GM13977 (cell line): ENCODE results near the gene LIPH.

Source experiments
- DNase-seq: peaks from one replicate; pipeline ENCODE4 v3.0.0; 2012; ENCODE audit warnings: low spot score
- CTCF ChIP-seq: IDR thresholded peaks from 2 replicates; pipeline ENCODE4 v1.5.1; 2012; ENCODE audit warnings: mild to moderate bottlenecking, control low read depth; ENCODE audit not compliant: insufficient read depth; ENCODE audit errors: extremely low read depth, missing control alignments
- in situ Hi-C: fragments of 300-500 bp; cut with MboI; formaldehyde crosslinking; loops from one replicate; pipeline ENCODE4 v1.12.0; 2022; ENCODE audit warnings: low sequenced_read_pairs, low pct_unique_long_range_greater_than_20kb, mixed read lengths, inconsistent platforms; ENCODE audit not compliant: unreplicated experiment

Gene LIPH

GRCh38 chr3:185552358-185552877, at the start of gene LIPH:
Gene LIPH (minus strand): TSS chr3:185552588. CDS start chr3:185552471, 117 bp downstream.
- peak; percentile 53 for DNase-seq
- TF ChIP-seq CTCF = no peak
- in situ Hi-C loops = no loop called here

- in situ Hi-C loops = no loop called here
- DNase-seq = peak; percentile 39
- TF ChIP-seq CTCF = no peak
Observed at GRCh38 chr3:185595526-185595925, 43.1 kb upstream of the LIPH start.

GRCh38 chr3:185594073-185594472, 41.7 kb upstream of the LIPH start:
- DNase-seq = no peak
- in situ Hi-C loops = no loop called here
- no peak for TF ChIP-seq CTCF

- no peak for TF ChIP-seq CTCF
- in situ Hi-C loops = no loop called here
- no peak for DNase-seq
Observed at GRCh38 chr3:185586686-185587039, 34.3 kb upstream of the LIPH start.

GRCh38 chr3:185585859-185586685, 33.7 kb upstream of the LIPH start, which contains the start of gene SENP2:
Gene SENP2 (plus strand): TSS chr3:185586295. CDS start chr3:185586414, 119 bp downstream.
- TF ChIP-seq CTCF = no peak
- peak; percentile 95 for DNase-seq
- in situ Hi-C loops = no loop called here

- DNase-seq = no peak
- no peak for TF ChIP-seq CTCF
- in situ Hi-C loops = no loop called here
Observed at GRCh38 chr3:185585518-185585858, 33.1 kb upstream of the LIPH start.

GRCh38 chr3:185584686-185585085, 32.3 kb upstream of the LIPH start:
- TF ChIP-seq CTCF = no peak
- no peak for DNase-seq
- in situ Hi-C loops = no loop called here
